Right atrium auricular region (tissue), 2 donors: ENCODE measurements around the gene NPAS3. TPM values are rescaled to one million over a fixed set of nuclear protein-coding genes. Genes with fewer than 3 reads are reported as not detected.

Experiments
- DNase-seq: peaks from one replicate; pipeline ENCODE4 v3.0.0-alpha.2; 2019; ENCODE audit warnings: low spot score
- H3K27ac ChIP-seq, 2 donors: fragments of 200-600 bp; sonication (generic); 1 replicate in 1 of 2; 2 replicates in 1 of 2; pipeline ENCODE4 v1.5.1; 2016 to 2019
- H3K27me3 ChIP-seq, 2 donors: fragments of 200-600 bp; sonication (generic); one replicate each; pipeline versions ENCODE4 v1.5.1 to v1.6.0; 2017 to 2019
- H3K36me3 ChIP-seq: fragments of 200-600 bp; sonication (generic); one replicate; pipeline ENCODE4 v1.5.1; 2016
- H3K4me1 ChIP-seq, 2 donors: fragments of 200-600 bp; sonication (generic); one replicate each; pipeline versions ENCODE4 v1.5.1 to v1.6.0; 2017 to 2019
- H3K4me3 ChIP-seq, 2 donors: fragments of 200-600 bp; sonication (generic); 1 replicate in 1 of 2; 2 replicates in 1 of 2; pipeline ENCODE4 v1.5.1; 2017 to 2019; ENCODE audit warnings: mild to moderate bottlenecking in 1 of 2, moderate library complexity in 1 of 2
- H3K9me3 ChIP-seq, 2 donors: fragments of 200-600 bp; sonication (generic); one replicate each; pipeline ENCODE4 v1.5.1; 2019
- total RNA-seq, 2 donors: library from RNA; depleted of rRNA; stranded (reverse); fragments of >200 nt; gene quantifications; one replicate each; pipeline ENCODE4 v1.1.0, GENCODE V29; 2016
- TF ChIP-seq, protein P1 (sequence below), 2 donors: fragments of 200-600 bp; sonication (generic); IDR thresholded peaks; one replicate each; pipeline ENCODE4 v1.5.1; 2019; ENCODE audit warnings: antibody characterized with exemption in 2 of 2

Gene NPAS3
- total RNA-seq, 2 donors from 2014 or later, result 0.67 to 1.3 TPM

- TF ChIP-seq, protein P1, sequence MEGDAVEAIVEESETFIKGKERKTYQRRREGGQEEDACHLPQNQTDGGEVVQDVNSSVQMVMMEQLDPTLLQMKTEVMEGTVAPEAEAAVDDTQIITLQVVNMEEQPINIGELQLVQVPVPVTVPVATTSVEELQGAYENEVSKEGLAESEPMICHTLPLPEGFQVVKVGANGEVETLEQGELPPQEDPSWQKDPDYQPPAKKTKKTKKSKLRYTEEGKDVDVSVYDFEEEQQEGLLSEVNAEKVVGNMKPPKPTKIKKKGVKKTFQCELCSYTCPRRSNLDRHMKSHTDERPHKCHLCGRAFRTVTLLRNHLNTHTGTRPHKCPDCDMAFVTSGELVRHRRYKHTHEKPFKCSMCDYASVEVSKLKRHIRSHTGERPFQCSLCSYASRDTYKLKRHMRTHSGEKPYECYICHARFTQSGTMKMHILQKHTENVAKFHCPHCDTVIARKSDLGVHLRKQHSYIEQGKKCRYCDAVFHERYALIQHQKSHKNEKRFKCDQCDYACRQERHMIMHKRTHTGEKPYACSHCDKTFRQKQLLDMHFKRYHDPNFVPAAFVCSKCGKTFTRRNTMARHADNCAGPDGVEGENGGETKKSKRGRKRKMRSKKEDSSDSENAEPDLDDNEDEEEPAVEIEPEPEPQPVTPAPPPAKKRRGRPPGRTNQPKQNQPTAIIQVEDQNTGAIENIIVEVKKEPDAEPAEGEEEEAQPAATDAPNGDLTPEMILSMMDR (IDR thresholded peaks at IDR 0.05), result no peak
- Histone ChIP-seq H3K27ac (no peak overlapping the region), H3K36me3 (no peaks in the 10 kb centered on the region), H3K9me3 (no peaks in the 10 kb centered on the region), H3K4me1 (no peaks in the 10 kb centered on the region), H3K4me3 (no peak overlapping the region), H3K27me3 (no peaks in the 10 kb centered on the region)
- DNase-seq, result no peak
Measured at GRCh38 chr14:33206981-33207380, 268.3 kb downstream of the NPAS3 start.

DNA sequence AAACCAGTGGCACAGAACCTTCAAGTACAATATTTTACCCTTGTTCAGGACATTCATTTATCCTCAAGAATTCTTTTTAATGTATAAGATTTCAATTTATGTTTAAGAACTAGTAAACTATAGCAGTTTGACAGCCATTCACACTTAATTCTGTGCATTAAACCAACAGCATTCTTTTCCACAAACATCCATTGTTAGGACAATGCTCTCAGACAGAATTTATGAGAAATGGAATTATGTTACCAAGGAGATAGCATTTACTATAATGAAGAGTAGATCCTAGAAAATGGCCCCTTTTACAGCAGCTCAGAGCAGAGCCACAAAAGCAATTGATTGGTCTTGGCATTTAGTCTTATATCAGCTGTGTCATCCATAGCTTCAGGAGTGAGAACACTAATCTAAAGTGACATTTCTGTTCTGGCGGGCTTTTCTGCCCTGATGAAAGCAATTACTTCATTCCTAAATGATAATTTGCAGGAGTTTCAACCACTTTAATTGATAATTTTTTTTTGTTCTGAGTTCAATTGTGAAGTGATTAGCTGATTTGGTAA, 268.9 kb downstream of the NPAS3 start:
- Histone ChIP-seq H3K27me3 (no peaks in the 10 kb centered on the region), H3K9me3 (no peaks in the 10 kb centered on the region), H3K27ac (no peak overlapping the region), H3K4me1 (no peaks in the 10 kb centered on the region), H3K4me3 (no peak overlapping the region), H3K36me3 (no peaks in the 10 kb centered on the region)
- no peak for DNase-seq
- TF ChIP-seq, protein P1 (IDR thresholded peaks at IDR 0.05), result no peak

GRCh38 chr14:33210311-33210710, 271.6 kb downstream of the NPAS3 start:
- TF ChIP-seq, protein P1 (IDR thresholded peaks at IDR 0.05), result no peak
- no peaks in the 10 kb centered on the region for H3K36me3 ChIP-seq

GRCh38 chr14:33218026-33218425, 279.3 kb downstream of the NPAS3 start:
- H3K36me3 ChIP-seq, result no peaks in the 10 kb centered on the region
- no peak for DNase-seq
- H3K4me3 ChIP-seq, result no peak overlapping the region
- no peaks in the 10 kb centered on the region for H3K4me1 ChIP-seq
- H3K27me3 ChIP-seq, result no peaks in the 10 kb centered on the region
- H3K27ac ChIP-seq, result no peak overlapping the region
- TF ChIP-seq, protein P1 (IDR thresholded peaks at IDR 0.05), result no peak
- H3K9me3 ChIP-seq, result no peaks in the 10 kb centered on the region

More at GRCh38 chr14:33210311-33210710, 271.6 kb downstream of the NPAS3 start:
- no peaks in the 10 kb centered on the region for H3K4me1 ChIP-seq
- no peaks in the 10 kb centered on the region for H3K27me3 ChIP-seq
- H3K4me3 ChIP-seq, result no peak overlapping the region
- DNase-seq, result no peak
- no peaks in the 10 kb centered on the region for H3K9me3 ChIP-seq
- no peak overlapping the region for H3K27ac ChIP-seq

DNA sequence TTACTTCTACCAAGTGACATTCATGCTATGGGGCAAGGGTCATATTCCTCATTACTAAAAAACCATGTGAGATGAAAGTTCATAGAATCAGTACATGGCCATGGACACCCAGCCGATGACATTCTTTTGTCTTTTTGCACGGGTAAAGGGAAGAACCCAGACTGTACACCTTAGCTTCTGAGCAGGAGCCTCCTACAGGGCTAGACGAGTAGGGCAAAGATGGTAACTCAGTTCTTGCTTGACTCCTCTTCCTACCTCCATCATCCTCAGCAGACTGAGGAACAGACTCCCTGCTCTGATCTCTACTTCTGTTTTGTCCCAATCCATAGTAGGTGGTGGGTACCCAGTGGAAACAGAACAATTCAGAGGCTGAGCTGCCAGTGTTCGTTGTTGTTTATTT, 281.3 kb downstream of the NPAS3 start:
- no peaks in the 10 kb centered on the region for H3K27me3 ChIP-seq
- no peaks in the 10 kb centered on the region for H3K9me3 ChIP-seq
- no peak overlapping the region for H3K27ac ChIP-seq
- no peak for DNase-seq
- H3K4me3 ChIP-seq, result no peak overlapping the region
- no peaks in the 10 kb centered on the region for H3K36me3 ChIP-seq
- TF ChIP-seq, protein P1 (IDR thresholded peaks at IDR 0.05), result no peak
- H3K4me1 ChIP-seq, result no peaks in the 10 kb centered on the region
